Gastroesophageal sphincter (tissue), 4 donors: ENCODE data around the gene KNCN. TPM values are rescaled to one million over a fixed set of nuclear protein-coding genes. Genes with fewer than 3 reads are reported as not detected.

Experiments used
- ATAC-seq: fragments of 150-250 bp; one replicate; pipeline ENCODE4 v1.9.1; 2016; ENCODE audit warnings: mild to moderate bottlenecking, moderate library complexity
- H3K27ac ChIP-seq, 4 donors: fragments of 200-600 bp; sonication (generic) in 3 of 4; 1 replicate in 3 of 4; 2 replicates in 1 of 4; pipeline ENCODE4 v1.5.1; 2016 to 2019
- H3K27me3 ChIP-seq: fragments of 200-600 bp; sonication (generic); one replicate; pipeline ENCODE4 v1.5.1; 2019
- H3K36me3 ChIP-seq, 2 donors: fragments of 200-600 bp; sonication (generic); one replicate each; pipeline ENCODE4 v1.5.1; 2019; ENCODE audit warnings: control low read depth in 1 of 2
- H3K4me1 ChIP-seq, 3 donors: fragments of 200-600 bp; sonication (generic); 1 replicate in 2 of 3; 2 replicates in 1 of 3; pipeline ENCODE4 v1.5.1; 2016 to 2019; ENCODE audit warnings: control low read depth in 2 of 3
- H3K4me3 ChIP-seq, 2 donors: fragments of 200-600 bp; sonication (generic); one replicate each; pipeline ENCODE4 v1.5.1; 2019; ENCODE audit warnings: mild to moderate bottlenecking in 1 of 2, moderate library complexity in 1 of 2
- H3K9me3 ChIP-seq, 3 donors: fragments of 200-600 bp; sonication (generic); one replicate each; pipeline ENCODE4 v1.5.1; 2017 to 2019; ENCODE audit warnings: control low read depth in 2 of 3
- CTCF ChIP-seq, 4 experiments: fragments of 200-600 bp in 2 of 4; fragments of 450-650 bp in 2 of 4; sonication (generic) in 1 of 4; IDR thresholded peaks; one replicate each; pipeline ENCODE4 v1.5.1; 2017 to 2019; ENCODE audit warnings: antibody characterized with exemption in 4 of 4, mild to moderate bottlenecking in 2 of 4, moderate library complexity in 2 of 4
- EP300 ChIP-seq: sonication (generic); formaldehyde crosslinking; IDR thresholded peaks from one replicate; pipeline ENCODE4 v1.6.1; 2017; ENCODE audit warnings: antibody characterized with exemption, mild to moderate bottlenecking
- POLR2A ChIP-seq, 2 donors: fragments of 450-650 bp; IDR thresholded peaks; one replicate each; pipeline ENCODE4 v1.6.1; 2017; ENCODE audit warnings: antibody characterized with exemption in 2 of 2, mild to moderate bottlenecking in 2 of 2, moderate library complexity in 1 of 2
- POLR2AphosphoS5 ChIP-seq: sonication (generic); formaldehyde crosslinking; IDR thresholded peaks from one replicate; pipeline ENCODE4 v1.6.1; 2017; ENCODE audit warnings: antibody characterized with exemption
- WGBS, 2 donors: methylation state at CpG; one replicate each; pipeline ENCODE4 v1.1.5; 2018; ENCODE audit warnings: low coverage in 1 of 2; 5-methylcytosine and 5-hydroxymethylcytosine counted together
- total RNA-seq, 4 donors: library from RNA; depleted of rRNA; stranded (reverse); fragments of >200 nt; gene quantifications; one replicate each; pipeline ENCODE4 v1.1.0, GENCODE V29; 2016

The KNCN gene
- total RNA-seq, 4 donors from 2014 or later, result not detected

DNA sequence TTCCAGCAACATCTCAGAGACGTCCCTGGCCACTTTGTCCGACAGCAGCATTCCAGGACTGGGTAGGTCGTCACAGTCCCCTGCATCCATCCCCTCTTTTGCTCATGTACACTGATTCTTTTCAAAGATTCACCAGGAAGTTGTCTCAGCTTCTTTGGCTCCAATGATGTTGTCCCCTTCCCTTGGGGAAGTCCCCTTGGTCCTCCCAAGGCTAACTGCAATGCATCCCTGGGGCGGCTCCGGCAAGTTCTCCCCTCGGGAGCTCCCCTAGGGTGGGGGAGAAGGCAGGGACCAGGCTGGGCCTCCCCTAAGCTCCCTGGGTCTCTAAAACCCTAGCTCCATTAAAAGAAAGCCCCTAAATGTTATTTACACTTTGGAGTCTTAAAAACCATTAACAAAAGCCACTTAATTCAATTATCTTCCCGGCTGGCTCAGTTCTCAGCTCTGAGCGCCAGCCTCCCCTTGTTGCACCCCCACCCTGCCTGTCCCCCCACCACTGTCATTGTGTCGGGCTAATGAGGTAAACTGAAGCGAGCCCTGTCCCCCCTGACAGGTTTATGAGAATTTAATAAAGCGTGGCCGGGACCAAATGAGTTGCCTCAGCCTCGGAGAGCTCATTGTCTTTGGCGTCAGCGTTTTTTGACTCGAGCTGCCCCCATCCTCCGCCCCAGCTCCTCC is 25.3 kb downstream of the KNCN start:
- WGBS, 2 donors, result 60 to 61% methylated on average over 5 to 7 of the region's 17 CpGs
- no peak for ATAC-seq
- H3K27me3 ChIP-seq, result peaks cover 51% of the 10 kb centered on the region

GRCh38 chr1:46525253-46525983 is 26.0 kb downstream of the KNCN start:
- Histone ChIP-seq H3K27ac (no peak overlapping the region), H3K4me3 (no peak overlapping the region), H3K9me3 (no peaks in the 10 kb centered on the region), H3K36me3 (no peaks in the 10 kb centered on the region), H3K4me1 (peaks cover 0 to 10% (median 5%) of the 10 kb centered on the region in 3 donors), H3K27me3 (peaks cover 47% of the 10 kb centered on the region)
- no peak for ATAC-seq
- no peak for TF ChIP-seq CTCF (IDR thresholded peaks at IDR 0.05)
- TF ChIP-seq POLR2A (IDR thresholded peaks at IDR 0.05), result no peak
- TF ChIP-seq EP300, result no peak
- TF ChIP-seq POLR2AphosphoS5, result no peak
- WGBS, 2 donors, result 67 to 75% methylated on average over 2 to 8 of the region's 13 CpGs

More for the DNA sequence above, 25.3 kb downstream of the KNCN start:
- Histone ChIP-seq H3K9me3 (no peaks in the 10 kb centered on the region), H3K4me3 (no peak overlapping the region), H3K4me1 (peaks cover 0 to 10% (median 5%) of the 10 kb centered on the region in 3 donors), H3K27ac (no peak overlapping the region), H3K36me3 (no peaks in the 10 kb centered on the region)
- TF ChIP-seq EP300 (no peak), CTCF (IDR thresholded peaks at IDR 0.05) (no peak), POLR2A (IDR thresholded peaks at IDR 0.05) (no peak), POLR2AphosphoS5 (no peak)

DNA sequence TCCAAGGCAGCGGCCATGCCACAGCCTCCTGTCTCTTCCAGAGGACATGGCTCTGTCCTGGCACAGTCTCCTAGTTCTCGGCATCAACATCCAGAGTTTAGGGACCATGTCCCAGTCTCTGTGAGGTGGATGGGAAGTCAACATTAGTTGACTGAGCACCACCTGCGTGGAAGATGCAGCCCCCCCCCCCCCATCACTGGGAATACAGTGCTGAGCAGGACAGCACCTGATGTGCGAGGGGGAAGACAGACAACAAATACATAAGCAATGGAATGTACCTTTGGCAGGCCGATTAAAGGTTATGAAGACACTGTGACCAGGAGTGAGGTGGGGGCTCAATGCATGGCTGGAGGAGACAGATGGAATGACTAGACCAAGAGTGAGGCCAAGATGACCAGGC is 26.6 kb downstream of the KNCN start:
- Histone ChIP-seq H3K4me3 (no peak overlapping the region), H3K9me3 (no peaks in the 10 kb centered on the region), H3K27ac (no peak overlapping the region), H3K36me3 (no peaks in the 10 kb centered on the region), H3K27me3 (peaks cover 47% of the 10 kb centered on the region), H3K4me1 (peaks cover 0 to 10% (median 5%) of the 10 kb centered on the region in 3 donors)
- ATAC-seq, result no peak
- WGBS, 2 donors, result 78% methylated on average over 3 of the region's 5 CpGs; no CpG with 5 or more reads in 1 of the 2 donors
- TF ChIP-seq EP300 (no peak), CTCF (IDR thresholded peaks at IDR 0.05) (no peak), POLR2A (IDR thresholded peaks at IDR 0.05) (no peak), POLR2AphosphoS5 (no peak)

DNA sequence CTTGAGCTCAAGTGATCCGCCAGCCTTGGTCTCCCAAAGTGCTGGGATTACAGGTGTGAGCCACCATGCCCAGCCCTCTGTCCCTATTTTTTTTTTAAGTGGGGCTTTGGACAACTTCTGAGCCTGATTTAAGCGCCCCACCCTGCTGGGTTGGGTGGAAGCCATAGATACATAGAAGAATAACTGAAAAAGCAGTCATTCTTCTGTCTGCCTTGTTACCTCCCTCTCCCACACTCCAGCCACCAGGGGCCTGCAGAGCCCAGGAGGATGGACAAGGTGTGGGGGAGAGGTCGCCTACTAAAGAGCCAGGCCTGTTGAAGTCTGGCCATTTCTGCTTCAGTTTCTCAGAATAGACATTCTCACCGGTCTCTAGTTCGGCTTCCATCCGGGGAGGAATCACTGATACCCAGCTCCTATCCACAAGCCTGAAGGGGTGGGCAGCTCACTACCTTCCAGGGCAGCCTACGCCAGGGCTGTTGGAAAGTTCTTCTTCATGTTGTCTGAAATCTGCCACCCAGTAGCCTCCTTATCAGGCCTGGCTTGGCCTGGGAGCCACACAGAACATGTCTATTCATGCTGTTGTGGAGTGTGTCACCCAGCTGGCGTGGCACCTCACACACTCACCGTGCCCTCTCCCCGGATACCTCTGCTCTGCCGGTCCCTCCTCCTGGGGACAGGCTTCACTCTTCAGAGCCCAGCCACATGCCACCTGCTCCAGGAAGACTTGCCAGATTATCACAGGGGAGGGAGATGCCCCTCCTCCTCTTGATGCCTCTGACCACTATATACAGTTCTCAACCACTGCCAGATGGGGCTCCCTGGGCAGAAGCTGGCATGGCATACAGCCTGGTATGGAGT is 27.7 kb downstream of the KNCN start:
- H3K27ac ChIP-seq, result no peak overlapping the region
- peaks cover 0 to 10% (median 5%) of the 10 kb centered on the region in 3 donors for H3K4me1 ChIP-seq
- H3K4me3 ChIP-seq, result no peak overlapping the region
- H3K36me3 ChIP-seq, result no peaks in the 10 kb centered on the region
- no peaks in the 10 kb centered on the region for H3K9me3 ChIP-seq
- no peak for ATAC-seq
- no peak for TF ChIP-seq POLR2AphosphoS5
- TF ChIP-seq EP300, result no peak
- no peak for TF ChIP-seq CTCF (IDR thresholded peaks at IDR 0.05)
- no peak for TF ChIP-seq POLR2A (IDR thresholded peaks at IDR 0.05)
- H3K27me3 ChIP-seq, result peaks cover 47% of the 10 kb centered on the region
- 89 to 100% methylated on average over 1 to 3 of the region's 11 CpGs for WGBS, 2 donors
